Lower leg skin (tissue), 3 donors: ENCODE data around the gene ARHGEF19.

ENCODE experiments used
- CTCF ChIP-seq, 3 donors: fragments of 450-650 bp; IDR thresholded peaks; one replicate each; pipeline ENCODE4 v1.5.1; 2016; ENCODE audit warnings: antibody characterized with exemption in 3 of 3, mild to moderate bottlenecking in 3 of 3, moderate library complexity in 2 of 3
- POLR2A ChIP-seq, 2 donors: fragments of 450-650 bp; IDR thresholded peaks; one replicate each; pipeline ENCODE4 v1.6.1; 2016 to 2017; ENCODE audit warnings: antibody characterized with exemption in 2 of 2, mild to moderate bottlenecking in 1 of 2, moderate library complexity in 1 of 2

DNA sequence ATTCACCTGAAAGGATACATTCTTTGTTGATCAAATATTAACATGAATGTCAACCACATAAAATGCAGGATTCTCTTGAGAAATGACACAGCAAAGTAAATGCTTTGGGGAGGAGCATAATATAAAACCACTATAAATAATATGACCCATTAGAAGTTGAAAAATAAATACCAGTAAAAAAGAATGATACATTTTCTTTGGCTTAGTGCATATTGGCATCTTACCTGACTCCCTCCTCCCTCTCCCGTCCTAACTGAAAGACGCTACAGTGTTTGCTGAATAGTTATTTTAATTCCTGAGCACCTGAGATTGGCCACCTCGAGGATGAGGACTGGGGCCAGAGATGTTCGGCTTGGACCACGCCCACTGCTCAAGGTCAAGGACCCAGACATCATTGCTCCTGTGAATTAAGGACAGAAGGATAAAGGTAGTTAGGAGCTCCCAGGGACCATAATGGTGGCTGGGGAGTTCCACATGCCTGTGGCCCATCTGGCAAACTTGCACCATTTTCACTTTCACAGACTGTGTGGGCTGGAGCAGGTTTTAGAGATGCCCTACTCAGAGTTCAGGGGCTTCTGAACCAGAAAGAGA is 41.0 kb upstream of the ARHGEF19 start:
- TF ChIP-seq POLR2A (IDR thresholded peaks at IDR 0.05) (no peak), CTCF (IDR thresholded peaks at IDR 0.05) (no peak)
